Testis (tissue), 3 donors: ENCODE results near the gene SMIM35. TPM values are rescaled to one million over a fixed set of nuclear protein-coding genes. Genes with fewer than 3 reads are reported as not detected.

Source experiments
- DNase-seq: peaks from one replicate; pipeline ENCODE4 v3.0.0-alpha.2; 2019
- H3K27ac ChIP-seq, 2 donors: fragments of 200-600 bp; sonication (generic); one replicate each; pipeline ENCODE4 v1.5.1; 2019
- H3K27me3 ChIP-seq: fragments of 200-600 bp; sonication (generic); one replicate; pipeline ENCODE4 v1.5.1; 2019
- H3K36me3 ChIP-seq: fragments of 200-600 bp; sonication (generic); one replicate; pipeline ENCODE4 v1.5.1; 2017; ENCODE audit warnings: low read depth; ENCODE audit errors: missing control alignments
- H3K4me1 ChIP-seq: fragments of 200-600 bp; sonication (generic); one replicate; pipeline ENCODE4 v1.5.1; 2019
- H3K4me3 ChIP-seq, 2 donors: fragments of 200-600 bp; sonication (generic); one replicate each; pipeline ENCODE4 v1.5.1; 2017 to 2019
- H3K9me3 ChIP-seq: fragments of 200-600 bp; sonication (generic); one replicate; pipeline ENCODE4 v1.5.1; 2017
- POLR2A ChIP-seq: fragments of 450-650 bp; IDR thresholded peaks from one replicate; pipeline ENCODE4 v1.6.1; 2017; ENCODE audit warnings: antibody characterized with exemption, mild to moderate bottlenecking, moderate library complexity
- WGBS, 2 donors: methylation state at CpG; one replicate each; pipeline ENCODE4 v1.1.5; 2018; 5-methylcytosine and 5-hydroxymethylcytosine counted together
- intact Hi-C: fragments of 100-400 bp; cut with DNase I; formaldehyde crosslinking; loops from one replicate; pipeline ENCODE4 v1.15.1; 2023; ENCODE audit warnings: low total_unique reads
- polyA plus RNA-seq: library from polyadenylated mRNA; stranded (reverse); fragments of 350-450 nt; fragmentation: Illumina TruSeq; extraction: RNeasy Lipid Tissue Mini Kit (QIAGEN cat#74804); gene quantifications from one replicate; pipeline ENCODE4 v1.2.3, GENCODE V29; 2014; ENCODE audit warnings: low read depth, low replicate concordance; ENCODE audit not compliant: insufficient read depth
- total RNA-seq, 2 donors: library from RNA; depleted of rRNA; stranded (reverse); fragments of >200 nt; gene quantifications; one replicate each; pipeline ENCODE4 v1.2.3, GENCODE V29; 2016
- TF ChIP-seq, protein P1 (sequence below), 3 experiments: fragments of 450-650 bp in 2 of 3; fragments of 200-600 bp in 1 of 3; sonication (generic) in 1 of 3; IDR thresholded peaks; one replicate each; pipeline ENCODE4 v1.5.1; 2016 to 2019; ENCODE audit warnings: antibody characterized with exemption in 3 of 3, mild to moderate bottlenecking in 2 of 3, moderate library complexity in 1 of 3

SMIM35 gene
- total and polyA plus RNA-seq, 3 donors from 2014 or later = 0.17 to 0.19 TPM; not detected in 1

DNA sequence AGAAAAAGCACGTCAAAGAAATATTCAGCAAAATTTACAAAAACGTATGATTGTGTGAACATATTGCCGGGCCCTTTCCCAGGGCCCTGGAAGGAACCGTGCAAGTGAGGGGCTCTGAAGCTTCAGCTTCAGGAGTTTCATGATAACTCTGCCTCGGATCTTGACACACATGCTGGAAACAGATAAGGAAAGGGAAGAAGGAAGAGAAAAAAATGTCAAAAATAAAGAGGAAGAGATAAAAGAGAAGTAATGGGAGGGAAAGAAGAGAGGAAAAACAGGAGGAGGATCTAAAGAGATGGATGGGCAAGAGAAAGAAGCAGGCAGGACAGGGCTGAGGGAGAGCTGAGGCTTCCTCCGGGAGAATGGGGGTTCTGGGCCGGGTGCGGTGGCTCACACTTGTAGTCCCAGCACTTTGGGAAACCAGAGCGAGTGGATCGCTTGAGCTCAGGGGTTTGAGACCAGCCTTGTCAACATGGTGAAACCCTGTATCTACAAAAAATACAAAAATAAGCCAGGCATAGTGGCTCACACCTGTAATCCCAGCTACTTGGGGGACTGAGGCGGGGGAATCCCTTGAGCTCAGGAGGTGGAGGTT is 12.6 kb downstream of the SMIM35 start:
- no peaks in the 10 kb centered on the region for H3K36me3 ChIP-seq
- TF ChIP-seq, protein P1, sequence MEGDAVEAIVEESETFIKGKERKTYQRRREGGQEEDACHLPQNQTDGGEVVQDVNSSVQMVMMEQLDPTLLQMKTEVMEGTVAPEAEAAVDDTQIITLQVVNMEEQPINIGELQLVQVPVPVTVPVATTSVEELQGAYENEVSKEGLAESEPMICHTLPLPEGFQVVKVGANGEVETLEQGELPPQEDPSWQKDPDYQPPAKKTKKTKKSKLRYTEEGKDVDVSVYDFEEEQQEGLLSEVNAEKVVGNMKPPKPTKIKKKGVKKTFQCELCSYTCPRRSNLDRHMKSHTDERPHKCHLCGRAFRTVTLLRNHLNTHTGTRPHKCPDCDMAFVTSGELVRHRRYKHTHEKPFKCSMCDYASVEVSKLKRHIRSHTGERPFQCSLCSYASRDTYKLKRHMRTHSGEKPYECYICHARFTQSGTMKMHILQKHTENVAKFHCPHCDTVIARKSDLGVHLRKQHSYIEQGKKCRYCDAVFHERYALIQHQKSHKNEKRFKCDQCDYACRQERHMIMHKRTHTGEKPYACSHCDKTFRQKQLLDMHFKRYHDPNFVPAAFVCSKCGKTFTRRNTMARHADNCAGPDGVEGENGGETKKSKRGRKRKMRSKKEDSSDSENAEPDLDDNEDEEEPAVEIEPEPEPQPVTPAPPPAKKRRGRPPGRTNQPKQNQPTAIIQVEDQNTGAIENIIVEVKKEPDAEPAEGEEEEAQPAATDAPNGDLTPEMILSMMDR (IDR thresholded peaks at IDR 0.05) = no peak
- no peak for TF ChIP-seq POLR2A
- no peaks in the 10 kb centered on the region for H3K9me3 ChIP-seq
- H3K4me1 ChIP-seq = no peaks in the 10 kb centered on the region
- H3K4me3 ChIP-seq = no peak overlapping the region
- H3K27me3 ChIP-seq = no peaks in the 10 kb centered on the region
- 84 to 88% methylated on average over 11 of the region's 11 CpGs for WGBS, 2 donors
- DNase-seq = no peak
- intact Hi-C loops = no loop called here
- H3K27ac ChIP-seq = no peak overlapping the region

DNA sequence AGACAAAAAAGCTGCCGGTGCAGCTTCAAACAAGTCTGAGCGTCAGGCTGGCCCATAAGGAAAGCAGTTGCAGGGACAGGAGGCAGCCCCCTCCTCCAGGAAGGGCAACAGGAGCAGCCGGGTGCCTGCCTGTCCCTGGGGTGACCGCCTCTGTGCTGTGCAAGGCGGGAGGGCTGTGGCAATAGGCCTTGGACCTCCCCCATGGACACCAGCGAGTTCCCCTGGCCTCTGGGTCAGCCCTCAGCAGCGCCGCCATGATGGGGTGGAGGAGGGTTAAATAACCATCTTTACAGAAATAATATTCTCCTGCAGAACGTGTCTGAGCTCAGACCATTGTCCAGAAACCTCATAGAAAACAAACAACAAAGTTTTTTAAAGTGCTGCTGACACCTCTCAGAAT is 13.2 kb downstream of the SMIM35 start:
- no peaks in the 10 kb centered on the region for H3K4me1 ChIP-seq
- H3K27me3 ChIP-seq = no peaks in the 10 kb centered on the region
- no peak for DNase-seq
- no peaks in the 10 kb centered on the region for H3K9me3 ChIP-seq
- intact Hi-C loops = no loop called here
- no peak for TF ChIP-seq POLR2A
- TF ChIP-seq, protein P1 (IDR thresholded peaks at IDR 0.05) = no peak
- no peaks in the 10 kb centered on the region for H3K36me3 ChIP-seq
- 82 to 89% methylated on average over 9 of the region's 9 CpGs for WGBS, 2 donors
- H3K4me3 ChIP-seq = no peak overlapping the region
- no peak overlapping the region for H3K27ac ChIP-seq

DNA sequence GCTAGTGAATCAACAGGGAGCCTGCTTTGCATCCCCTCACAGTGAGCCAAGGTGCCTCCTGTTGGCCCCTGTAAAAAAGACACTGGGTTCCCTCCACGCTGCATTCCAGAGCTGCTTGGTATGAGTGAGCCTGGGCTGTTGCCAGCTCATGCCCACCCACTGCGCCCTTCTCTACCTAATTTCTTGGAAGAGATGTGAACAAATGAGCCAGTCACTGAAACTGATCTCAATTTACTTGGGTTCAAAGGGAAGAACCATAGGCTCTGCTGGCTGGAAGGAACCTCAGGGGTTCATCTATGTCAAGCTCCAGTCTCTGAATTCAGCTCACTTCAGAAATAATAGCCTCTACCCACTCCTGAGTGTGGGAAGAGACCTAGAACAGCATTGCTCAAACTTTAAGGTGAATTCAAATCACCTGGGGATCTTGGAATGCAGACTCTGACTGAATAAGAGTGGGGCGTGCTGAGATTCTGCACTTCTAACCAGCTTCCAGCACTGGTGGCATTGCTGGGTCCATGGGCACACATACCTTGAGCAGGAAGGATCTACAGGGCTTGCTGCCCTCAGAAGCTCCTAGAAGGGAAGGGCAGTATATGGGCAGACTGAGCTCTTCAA is 15.2 kb downstream of the SMIM35 start:
- no peak overlapping the region for H3K27ac ChIP-seq
- intact Hi-C loops = no loop called here
- H3K9me3 ChIP-seq = no peaks in the 10 kb centered on the region
- WGBS, 2 donors = 89 to 94% methylated on average over 2 to 3 of the region's 3 CpGs
- H3K36me3 ChIP-seq = no peaks in the 10 kb centered on the region
- DNase-seq = no peak
- no peak overlapping the region for H3K4me3 ChIP-seq
- TF ChIP-seq, protein P1 (IDR thresholded peaks at IDR 0.05) = no peak
- no peak for TF ChIP-seq POLR2A
- no peaks in the 10 kb centered on the region for H3K4me1 ChIP-seq
- no peaks in the 10 kb centered on the region for H3K27me3 ChIP-seq

DNA sequence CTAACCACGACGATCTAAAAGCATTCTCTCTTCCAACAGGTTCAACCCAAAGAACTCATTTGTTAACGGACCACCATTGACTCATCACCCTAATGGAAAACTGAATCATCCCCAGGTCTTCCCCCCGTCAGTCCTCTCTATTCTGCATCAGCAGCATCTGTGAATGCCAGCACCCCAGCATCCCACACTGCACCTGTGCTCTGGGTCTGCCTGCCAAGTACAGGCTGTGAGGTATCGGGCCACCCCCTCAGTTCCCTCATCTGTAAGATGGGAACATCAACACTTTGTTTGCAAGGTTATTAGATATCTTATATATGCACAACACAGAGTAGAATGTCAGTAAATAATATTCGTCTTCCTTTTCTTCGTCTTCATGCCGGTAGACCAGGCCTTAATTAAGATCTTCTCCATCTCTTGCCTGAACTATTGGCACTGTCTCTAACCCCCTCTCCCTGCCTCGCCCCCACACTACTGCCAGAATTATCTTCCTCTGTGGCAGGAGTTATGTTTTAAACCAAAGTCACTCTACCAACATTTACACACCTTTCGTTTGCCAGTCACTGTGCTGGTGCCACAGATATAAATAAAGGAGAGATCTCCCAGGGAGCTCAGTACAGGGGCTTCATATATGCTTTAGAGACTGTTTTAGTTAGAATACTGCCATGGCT is 17.7 kb downstream of the SMIM35 start:
- no peak for TF ChIP-seq POLR2A
- TF ChIP-seq, protein P1 (IDR thresholded peaks at IDR 0.05) = no peak
- no peaks in the 10 kb centered on the region for H3K36me3 ChIP-seq
- 88 to 93% methylated on average over 10 of the region's 10 CpGs for WGBS, 2 donors
- no peaks in the 10 kb centered on the region for H3K27me3 ChIP-seq
- H3K4me1 ChIP-seq = no peaks in the 10 kb centered on the region
- no peak overlapping the region for H3K27ac ChIP-seq
- H3K9me3 ChIP-seq = no peaks in the 10 kb centered on the region
- intact Hi-C loops = no loop called here
- no peak overlapping the region for H3K4me3 ChIP-seq
- no peak for DNase-seq
